GM19397 (cell line): ENCODE results near the gene PPM1H.
A peak's percentile ranks its signal among the peaks of the same experiment; 100 is the strongest.

Experiments
- ATAC-seq: cut with Tn5 transposase; IDR thresholded peaks from one replicate; pipeline ENCODE4 v1.9.1; 2021; ENCODE audit warnings: mild to moderate bottlenecking, moderate library complexity; ENCODE audit not compliant: unreplicated experiment

Gene PPM1H

DNA sequence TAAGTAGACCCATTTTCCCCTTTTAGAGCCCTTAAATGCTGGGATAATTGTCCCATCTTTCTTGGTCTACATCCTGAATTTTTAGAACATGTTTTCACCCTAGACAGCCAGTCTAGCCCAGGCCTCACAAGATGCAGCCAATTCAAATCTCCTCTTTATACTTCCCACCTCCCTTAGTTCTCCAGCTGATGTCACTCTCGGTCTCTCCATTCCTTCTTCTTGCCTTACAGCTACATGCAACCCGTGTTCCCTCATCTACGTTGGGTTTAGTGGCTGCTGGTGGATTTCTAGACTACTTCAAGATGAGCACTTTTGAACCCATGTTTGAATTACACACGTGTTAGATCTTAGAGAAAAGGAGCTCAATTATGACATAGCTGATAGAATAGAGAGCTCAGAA lies 132.0 kb downstream of the PPM1H start:
- no peak for ATAC-seq

DNA sequence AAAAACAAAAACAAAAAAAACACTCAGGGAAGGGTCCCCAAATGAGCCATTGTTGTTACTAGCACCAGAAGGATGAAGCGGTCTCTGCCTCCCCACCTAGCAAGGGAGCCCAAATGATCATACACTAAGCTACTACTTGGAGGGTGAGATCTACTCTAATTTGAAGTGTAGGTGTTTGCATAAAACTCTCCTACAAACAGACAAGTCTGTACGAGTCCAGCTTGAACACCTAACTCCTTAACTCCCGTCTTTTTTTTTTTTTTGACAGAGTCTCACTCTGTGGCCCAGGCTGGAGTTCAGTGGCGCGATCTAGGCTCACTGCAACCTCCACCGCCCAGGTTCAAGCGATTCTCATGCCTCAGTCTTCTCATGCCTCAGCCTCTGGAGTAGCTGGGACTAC lies 132.6 kb downstream of the PPM1H start:
- ATAC-seq = no peak

DNA sequence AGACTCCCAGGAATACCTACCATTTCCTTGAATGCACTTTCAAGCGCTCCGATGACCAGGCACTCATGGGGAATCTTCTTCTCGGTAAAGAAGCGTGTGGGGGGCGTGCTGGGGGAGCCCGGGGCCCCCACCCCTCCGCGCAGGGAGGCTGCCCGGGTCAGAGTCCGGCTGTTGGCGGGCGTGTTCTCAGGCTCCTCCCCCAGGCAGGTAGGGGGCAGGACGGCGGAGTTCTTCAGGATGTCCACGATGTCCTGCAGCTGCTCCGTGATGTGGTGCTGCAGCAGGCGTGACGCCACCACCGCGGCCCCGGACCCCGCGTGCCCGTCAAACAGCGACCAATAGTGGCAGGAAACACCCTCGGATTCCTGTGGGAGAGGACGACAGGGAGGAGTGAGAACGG lies 133.2 kb downstream of the PPM1H start:
- no peak for ATAC-seq

DNA sequence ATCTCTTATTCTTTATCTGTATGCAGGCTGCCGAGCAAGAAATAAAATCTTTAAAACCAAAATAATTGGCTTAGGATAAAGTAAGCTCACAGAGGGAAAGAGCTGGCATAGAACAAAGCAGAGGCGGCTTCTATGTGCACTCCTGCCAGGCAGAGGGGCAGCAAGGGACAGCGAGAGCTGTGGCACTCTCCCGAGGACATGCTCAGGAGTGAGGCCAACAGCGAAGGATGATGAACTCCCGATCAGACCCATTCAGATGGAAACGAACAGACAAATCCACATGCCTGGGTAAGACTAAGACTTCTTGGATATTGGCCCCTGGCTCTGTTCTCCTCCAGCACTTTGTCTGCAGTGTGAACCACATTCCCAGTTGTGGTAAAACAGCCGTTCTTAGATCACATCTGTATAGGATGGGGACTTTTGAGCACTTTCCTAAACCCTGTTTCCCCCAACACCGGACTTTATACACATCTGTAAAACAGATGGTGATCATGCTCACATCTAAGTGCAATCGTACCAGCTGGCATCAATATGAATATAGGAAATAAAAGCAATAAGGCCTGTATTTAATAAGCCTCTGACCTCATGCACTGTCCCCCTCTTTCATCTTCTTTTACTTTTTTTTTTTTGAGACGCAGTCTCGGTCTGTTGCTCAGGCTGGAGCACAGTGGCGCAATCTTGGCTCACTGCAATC lies 134.1 kb downstream of the PPM1H start:
- no peak for ATAC-seq

DNA sequence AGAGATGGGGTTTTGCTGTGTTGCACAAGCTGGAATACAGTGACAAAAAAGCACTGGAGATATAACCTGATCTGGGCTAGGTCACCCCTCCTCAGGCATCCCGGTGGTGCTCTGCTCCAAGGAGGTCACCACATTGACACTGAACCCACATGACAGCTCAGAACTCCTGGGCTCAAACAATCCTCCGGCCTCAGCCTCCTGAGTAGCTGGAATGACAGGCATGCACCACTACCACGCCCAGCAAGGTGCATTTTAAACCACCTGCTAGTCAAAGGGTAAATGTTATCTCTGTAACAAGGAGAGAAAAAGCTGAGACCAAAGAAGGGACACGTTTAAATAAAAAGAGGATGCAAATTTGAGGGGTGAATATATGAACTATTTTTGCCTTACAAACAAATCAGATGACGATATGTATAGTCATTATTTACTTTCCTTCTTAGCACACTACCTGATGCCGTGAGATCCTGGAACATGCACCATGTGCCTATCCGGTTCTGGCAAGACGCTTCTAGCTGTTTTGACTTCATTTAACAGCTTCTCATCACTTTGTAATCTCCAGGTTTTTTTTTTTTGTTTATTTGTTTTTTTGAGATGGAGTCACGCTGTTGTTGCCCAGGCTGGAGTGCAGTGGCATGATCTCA lies 135.1 kb downstream of the PPM1H start:
- no peak for ATAC-seq

DNA sequence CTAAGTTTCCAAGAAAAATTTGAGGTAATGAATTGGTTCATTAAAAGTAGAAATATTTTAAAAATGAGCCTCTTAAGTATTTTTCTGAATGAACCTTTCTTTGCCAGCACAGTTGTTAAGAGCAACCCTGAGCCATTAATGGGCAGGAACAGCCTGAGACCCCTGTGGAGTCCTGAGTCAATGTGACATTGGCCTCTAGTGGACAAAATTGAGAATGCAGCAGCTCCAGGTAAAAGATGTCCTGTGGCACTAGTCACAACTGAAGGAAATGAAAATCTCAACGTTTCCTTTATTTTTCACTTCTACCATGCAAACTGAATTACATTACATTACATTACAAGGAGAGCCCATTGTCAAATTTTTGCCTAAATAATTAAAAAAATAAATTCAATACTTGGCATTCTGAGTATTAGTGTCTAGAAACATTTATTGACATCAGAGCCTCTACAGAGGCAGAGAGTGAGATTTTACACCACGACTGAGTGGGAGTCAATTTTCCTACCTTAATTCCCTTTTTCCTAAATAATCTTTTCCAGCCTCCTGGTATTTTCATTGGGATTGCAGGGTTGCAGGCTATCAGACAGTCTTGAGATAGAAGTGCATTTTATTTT lies 135.7 kb downstream of the PPM1H start:
- ATAC-seq = peak; percentile 80

DNA sequence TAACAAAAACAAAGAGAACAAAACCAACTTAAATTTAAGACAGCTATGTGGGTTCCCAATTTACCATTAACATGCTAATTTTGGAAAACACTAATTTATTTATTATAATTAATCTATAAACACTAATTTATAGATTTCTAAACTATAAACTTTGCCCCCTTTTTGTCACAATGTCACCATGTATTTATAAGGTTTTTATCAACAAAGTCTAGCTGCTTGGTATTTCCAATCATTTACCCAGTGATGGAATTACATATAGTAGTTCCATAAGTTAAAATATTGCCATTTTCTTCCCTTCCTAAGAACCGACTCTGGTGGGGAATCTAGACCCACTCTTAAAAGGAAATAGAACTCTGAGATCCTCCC lies 140.7 kb downstream of the PPM1H start:
- no peak for ATAC-seq

DNA sequence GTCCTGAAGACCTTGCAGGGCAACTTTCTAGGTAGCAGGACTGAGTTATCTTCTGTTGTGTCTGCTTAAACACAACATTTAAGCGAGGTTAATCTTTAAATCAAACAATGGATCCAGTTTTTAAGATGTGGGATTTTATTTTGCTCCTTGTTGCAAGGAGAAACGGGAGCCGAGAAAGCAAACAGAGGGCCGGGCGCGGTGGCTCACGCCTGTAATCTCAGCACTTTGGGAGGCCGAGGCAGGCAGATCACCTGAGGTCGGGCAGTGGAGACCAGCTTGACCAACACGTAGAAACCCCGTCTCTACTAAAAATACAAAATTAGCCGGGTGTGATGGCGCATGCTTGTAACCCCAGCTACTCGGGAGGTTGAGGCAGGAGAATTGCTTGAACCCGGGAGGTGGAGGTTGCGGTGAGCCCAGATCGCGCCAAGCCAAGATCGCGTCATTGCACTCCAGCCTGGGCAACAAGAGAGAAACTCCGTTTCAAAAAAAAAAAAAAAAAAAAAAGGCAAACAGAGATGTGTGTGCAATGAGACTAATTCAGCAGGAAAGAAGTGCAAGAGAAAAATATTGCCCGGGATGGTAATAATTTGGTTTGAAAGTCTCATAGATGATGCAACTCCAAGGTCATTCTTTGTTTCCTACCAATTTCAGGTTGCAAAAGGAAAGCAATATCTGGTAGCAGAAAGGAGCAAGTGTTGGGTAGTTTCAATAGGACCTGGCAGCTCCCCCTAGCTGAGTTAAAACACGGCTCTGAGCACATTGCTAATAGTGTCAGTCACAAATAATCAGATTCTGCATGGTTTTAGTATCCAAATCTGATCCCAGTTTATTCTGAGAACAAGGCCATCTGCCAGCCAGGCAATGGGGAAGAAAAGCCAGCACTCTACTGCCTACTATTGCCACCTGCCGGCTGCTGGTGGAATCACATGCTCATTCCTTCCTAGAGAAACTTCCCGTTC lies 141.4 kb downstream of the PPM1H start:
- peak; percentile 70 for ATAC-seq

DNA sequence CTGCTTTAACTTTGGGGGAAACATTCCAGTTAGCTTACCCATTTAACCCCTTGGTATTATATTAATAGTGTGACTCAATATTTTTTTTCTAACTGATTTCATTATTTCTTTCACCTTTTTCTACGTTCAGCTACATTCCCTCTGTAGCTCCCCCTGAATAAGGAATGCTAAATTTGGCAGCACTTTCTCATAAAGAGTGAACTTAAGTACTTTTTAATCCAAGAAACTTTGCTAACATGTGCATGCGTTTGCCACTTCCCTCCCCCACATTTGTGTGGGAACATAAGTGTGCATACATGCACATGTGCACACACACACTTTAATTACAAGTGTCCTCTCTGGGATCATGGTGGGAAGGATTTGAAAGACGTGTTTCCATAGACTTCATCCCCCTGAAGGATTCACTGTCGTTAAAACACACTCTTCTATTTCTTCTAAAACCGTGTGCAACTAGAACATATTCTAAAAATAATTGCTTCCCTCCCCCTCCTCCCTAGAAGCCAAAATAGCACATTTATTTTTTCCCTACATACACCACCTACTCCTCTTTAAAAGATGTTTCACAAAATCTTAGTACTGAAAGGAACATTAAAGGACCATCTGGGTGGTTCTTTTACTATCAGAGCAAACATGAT lies 142.6 kb downstream of the PPM1H start:
- ATAC-seq = no peak

DNA sequence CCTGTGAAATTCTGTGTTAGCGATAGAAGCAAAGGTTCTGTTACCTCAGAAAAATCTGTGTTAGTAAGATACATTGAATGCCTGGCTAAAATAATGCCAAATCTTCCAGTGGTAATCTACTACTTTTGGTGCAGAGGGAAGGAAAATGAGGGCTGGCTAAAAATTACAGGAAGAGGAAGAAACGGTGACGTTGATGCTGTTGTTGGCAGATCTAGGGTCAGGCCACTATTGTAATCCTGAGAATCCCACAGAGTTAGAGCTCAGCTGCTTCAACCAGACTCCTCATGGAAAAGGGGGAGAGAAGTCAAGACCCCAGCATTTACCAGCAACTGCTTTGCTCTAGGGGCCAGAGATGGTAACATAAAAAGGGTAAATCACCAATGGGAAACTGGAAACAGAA lies 145.1 kb downstream of the PPM1H start:
- ATAC-seq = no peak

DNA sequence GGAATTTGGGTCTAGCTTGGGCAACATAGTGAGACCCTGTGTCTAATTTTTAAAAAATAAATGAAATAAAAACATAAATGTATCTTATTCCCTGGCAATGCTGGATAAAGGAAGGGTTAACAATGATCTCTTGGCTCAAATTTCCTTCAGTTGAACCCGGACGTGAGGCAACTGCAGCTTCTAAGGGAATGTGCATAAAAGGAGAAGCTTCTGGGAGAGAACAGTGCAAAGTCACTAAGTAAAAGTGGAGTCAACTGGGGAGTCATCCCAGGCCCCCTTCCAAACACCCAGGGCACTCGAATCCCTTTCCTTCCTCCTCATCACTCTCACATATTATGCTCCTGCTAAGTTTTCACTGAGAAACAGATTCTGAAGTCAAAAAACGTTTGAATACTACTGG lies 147.3 kb downstream of the PPM1H start:
- no peak for ATAC-seq

DNA sequence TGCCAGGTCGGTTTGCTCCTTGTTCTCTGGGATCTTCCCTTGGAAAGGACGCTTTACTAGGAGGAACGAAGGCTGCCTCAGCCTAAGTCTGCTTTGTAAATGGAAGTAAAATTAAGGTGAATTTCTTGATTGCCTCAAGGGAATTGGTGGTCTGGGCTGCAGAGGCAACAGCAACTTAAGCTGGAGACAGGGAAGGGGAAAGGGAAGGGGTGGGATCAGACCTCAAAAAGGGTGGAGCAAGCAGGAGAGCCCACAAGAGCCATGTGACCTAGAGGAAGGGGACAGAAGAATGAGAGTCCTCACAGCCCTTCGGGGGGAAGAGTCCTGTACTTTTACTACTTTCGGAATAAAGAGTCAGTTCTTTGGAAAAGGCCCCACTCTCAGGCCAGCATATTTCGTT lies 147.9 kb downstream of the PPM1H start:
- no peak for ATAC-seq

DNA sequence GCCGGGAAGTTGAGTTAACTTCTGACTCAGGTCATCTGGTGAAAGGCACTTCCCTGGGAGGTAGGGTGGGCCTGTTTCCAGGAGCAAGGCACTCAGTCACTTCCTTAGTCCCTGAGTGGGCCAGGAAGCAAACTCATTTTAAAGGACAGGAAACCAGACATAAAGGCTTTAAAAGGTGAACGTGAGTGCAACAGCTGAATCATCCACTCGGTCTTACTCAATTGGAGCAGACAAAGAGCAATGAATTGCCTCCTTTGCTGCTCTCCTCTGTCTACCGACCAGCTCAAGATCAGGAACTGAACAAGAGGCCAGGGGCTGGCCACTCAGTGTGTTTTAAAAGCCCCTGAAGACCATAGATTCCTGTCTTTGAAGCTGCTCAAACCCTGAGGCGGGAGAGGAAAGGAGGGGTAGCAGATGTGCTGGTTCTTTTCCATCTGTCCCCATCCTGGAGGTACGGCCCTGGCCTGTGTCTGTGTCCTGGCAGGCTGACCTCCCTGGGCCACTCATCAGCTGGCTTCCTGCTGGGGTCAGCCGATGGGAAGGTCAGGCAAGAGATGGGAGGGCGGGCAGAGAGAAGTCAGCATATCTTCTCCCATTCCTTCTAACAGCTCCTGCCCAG lies 148.9 kb downstream of the PPM1H start:
- ATAC-seq = no peak

DNA sequence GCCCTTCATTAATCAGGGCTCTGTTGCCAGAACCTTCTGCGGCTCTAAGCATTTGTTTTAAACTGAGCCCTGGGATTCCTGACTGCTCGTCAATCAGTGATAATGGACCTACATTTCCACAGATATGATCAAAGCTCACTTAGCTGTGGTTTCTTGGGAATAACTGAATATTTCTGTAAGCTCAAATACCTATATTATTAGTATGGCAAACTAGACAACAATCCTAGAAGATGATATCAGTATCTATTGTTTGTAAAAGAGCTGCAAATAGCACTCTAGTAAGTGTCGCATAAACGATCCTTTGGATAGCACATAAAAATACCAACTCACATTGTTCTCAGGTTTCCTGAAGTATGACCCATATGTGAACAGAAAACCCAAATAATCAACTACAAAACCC lies 150.4 kb downstream of the PPM1H start:
- no peak for ATAC-seq

DNA sequence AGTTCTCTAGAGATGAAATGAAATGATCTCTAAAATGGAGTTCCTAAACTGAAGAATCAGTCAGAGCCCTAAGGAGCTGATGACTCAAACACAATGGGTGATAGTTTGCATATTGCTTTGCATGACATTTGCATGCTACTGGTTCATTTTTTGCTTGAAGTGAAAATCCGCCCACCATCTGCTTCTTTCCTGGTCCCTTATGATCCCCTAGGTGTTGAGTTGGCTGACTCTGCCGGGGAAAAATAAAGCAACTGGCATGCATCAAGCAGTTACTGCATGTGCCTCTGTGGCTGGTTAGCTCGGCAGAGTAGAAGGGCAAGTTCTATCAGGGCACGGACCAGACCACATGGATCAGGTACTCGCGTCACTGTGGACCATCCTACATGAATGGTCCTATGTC lies 151.1 kb downstream of the PPM1H start:
- no peak for ATAC-seq

DNA sequence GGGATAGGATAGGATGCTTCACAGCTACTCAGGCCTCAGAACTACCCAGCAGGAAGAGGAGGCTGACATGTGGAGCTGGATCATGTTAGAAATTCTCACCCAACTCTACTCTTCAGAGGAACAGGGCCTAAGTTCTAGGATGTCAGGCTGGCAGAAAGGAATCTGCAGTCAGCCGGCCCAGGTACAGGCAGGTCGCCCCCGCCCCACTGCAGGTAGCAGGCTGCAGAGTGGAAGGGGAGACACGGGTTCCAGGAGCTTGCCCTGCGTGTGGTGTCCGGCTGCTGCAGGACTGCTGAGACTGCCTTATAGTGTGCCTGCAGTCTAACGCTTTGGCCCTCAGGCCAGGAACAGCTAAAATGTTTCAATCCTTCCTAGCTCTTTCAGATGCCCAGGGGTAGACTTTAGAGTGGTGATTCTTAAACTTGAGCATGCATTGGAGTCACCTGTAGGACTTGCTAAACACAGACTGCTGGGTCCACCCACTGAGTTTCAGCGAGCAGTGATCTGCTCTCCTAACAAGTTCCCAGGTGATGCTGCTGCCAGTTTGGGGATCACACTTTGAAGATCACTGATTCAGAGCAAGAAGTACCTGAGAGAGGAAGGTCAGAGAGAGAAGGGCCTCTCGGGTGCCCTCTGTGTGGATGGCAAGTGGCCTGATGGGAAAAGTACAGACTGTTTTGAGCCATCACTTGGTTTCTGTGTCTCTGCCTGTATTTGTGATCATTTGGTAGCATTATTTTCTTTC lies 153.6 kb downstream of the PPM1H start:
- no peak for ATAC-seq

DNA sequence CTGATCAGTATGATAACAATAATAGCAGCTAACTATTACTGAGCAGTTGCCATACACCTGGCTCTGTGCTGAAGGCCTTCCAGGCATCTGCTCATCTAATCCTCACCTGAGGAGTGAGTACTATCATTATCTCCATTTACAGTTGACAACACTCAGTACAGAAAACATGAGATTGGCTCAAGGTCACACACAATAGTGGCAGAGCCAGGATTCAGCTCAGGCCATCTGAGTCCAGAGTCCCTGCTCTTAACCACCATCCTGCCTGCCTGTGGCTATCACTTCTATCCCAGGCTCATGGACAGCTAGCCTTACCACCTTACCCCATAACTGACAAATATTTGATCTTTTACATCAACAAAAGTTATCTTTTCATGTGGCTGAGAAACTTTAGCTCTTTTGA lies 155.5 kb downstream of the PPM1H start:
- no peak for ATAC-seq

DNA sequence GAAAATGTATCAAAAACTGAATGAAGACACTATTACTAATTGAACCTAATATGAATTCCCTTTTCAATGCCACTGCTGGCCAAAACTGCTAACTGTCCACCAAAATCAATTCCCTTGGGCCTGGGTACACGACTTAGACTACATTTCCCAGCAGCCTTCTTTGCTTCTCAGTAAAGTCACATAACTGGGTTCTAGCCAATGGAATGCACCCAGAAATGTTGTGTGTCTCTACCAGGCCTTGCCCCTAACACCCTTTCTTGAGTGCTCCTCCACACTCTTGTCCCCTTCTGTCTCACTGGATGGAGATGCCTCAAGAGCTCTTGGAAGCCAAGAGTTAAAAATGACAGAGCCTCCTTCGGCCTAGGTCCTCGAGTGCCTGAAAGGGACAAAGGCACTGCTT lies 156.8 kb downstream of the PPM1H start:
- ATAC-seq = no peak

DNA sequence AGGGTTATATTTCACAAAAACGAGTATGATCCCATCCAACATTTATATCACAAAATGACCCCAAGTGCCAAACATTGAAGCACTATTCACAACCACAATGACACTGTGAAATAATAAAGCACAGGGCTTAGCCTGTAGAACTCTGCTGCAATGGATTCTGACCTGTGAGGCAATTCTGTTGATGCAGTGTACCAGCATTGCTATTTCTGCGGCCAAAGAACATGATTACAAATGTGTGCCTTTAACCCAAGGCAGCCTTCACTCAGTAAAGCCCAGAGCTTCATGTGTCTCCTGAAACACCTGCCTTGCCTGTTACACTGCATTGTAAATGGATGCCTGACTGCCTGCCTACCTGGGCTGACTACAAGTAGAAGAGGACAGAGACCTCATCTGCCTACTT lies 158.0 kb downstream of the PPM1H start:
- no peak for ATAC-seq

DNA sequence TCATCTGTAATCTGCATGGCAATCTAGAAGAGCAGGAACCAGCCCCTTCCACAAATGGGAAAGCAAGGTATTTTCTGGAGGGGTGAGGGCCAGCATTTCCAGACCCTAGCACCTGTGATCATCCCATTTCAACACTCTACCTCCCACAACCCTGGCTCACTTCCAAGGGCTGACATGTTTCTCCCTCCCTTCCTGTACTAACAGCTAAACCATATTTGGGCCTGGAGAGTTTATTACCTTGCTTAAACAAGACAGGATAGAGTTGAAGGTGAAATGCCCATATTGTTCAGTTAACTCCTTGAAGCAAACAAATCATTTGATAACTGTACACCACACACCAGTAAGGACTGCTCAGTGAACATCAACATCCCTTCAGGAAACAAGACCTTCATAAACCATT lies 158.4 kb downstream of the PPM1H start:
- no peak for ATAC-seq
